H1 (cell line): ENCODE data around the gene DTWD1.

Experiments
- RAD21 ChIP-seq, 2 experiments: IDR thresholded peaks in 1 of 2; conservative IDR thresholded peaks in 1 of 2; 2 replicates each; pipeline ENCODE4 v1.6.1; 2011; ENCODE audit warnings: low read depth in 2 of 2, low read length in 2 of 2, improper control_type of control experiment in 1 of 2, inconsistent platforms in 1 of 2, mild to moderate bottlenecking in 1 of 2, moderate library complexity in 1 of 2
- TF ChIP-seq, protein P1 (sequence below), 3 experiments: IDR thresholded peaks; 1 replicate in 2 of 3; 2 replicates in 1 of 3; pipeline versions ENCODE4 v1.5.1 to v1.6.1; 2011; ENCODE audit warnings: low read length in 3 of 3, mild to moderate bottlenecking in 3 of 3, inconsistent platforms in 2 of 3, low read depth in 1 of 3, moderate library complexity in 1 of 3; ENCODE audit not compliant: insufficient read depth in 1 of 3; ENCODE audit errors: control extremely low read depth in 1 of 3

GRCh38 chr15:49664716-49665115, 43.9 kb downstream of the DTWD1 start:
- TF ChIP-seq RAD21 (IDR thresholded peaks at IDR 0.05 in 1 of 2, conservative IDR thresholded peaks at IDR 0.05 in 1 of 2; ENCODE audit: low read depth in 2 of 2, low read length in 2 of 2), result no peak
- TF ChIP-seq, protein P1, sequence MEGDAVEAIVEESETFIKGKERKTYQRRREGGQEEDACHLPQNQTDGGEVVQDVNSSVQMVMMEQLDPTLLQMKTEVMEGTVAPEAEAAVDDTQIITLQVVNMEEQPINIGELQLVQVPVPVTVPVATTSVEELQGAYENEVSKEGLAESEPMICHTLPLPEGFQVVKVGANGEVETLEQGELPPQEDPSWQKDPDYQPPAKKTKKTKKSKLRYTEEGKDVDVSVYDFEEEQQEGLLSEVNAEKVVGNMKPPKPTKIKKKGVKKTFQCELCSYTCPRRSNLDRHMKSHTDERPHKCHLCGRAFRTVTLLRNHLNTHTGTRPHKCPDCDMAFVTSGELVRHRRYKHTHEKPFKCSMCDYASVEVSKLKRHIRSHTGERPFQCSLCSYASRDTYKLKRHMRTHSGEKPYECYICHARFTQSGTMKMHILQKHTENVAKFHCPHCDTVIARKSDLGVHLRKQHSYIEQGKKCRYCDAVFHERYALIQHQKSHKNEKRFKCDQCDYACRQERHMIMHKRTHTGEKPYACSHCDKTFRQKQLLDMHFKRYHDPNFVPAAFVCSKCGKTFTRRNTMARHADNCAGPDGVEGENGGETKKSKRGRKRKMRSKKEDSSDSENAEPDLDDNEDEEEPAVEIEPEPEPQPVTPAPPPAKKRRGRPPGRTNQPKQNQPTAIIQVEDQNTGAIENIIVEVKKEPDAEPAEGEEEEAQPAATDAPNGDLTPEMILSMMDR (IDR thresholded peaks at IDR 0.05; ENCODE audit: control extremely low read depth in 1 of 3, insufficient read depth in 1 of 3, low read depth in 1 of 3, low read length in 3 of 3), result no peak
